Fibroblast of upper back skin (primary cell): Measurements from ENCODE around the gene PIGR.
A peak's percentile ranks its signal among the peaks of the same experiment; 100 is the strongest.

Experiments
- DNase-seq: peaks from one replicate; pipeline ENCODE4 v3.0.0-alpha.2; 2013

The PIGR gene

DNA sequence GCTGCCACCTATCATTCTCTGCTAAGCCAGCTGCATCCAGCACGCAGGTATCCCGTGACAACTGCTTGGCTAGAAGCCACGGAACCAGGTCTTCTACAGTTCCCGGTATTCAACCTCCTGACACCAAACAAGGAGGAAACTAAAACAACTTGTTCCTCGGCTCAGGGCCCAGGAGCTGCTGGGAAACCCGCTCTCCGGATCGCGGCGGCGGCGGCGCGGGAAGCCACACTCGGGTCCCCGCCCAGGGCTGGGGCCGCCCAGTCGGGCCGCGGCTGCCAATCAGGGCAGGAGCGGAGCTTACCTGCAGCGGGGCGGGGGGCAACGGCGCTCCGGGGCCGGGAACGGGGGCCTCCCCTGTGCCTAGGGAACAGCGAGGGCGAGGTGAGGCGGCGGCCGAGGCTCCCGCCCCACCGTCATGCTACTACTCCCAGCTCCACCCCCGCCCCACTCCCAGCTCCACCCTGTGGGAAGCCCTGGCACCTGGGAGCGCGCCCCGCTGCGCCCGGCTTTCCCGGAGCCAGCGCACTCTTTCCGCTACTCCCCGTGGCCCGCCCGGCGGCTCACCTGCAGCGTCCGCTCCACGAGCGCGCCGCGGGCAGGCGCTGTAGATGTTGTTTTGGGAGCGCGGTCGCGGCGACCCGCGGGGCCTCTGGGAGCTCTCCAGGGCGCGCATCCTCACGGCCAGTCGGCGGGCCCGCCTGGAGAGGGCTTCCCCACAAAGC is 36.9 kb downstream of the PIGR start:
- DNase-seq = no peak

GRCh38 chr1:206908038-206908437 is 38.2 kb downstream of the PIGR start:
- no peak for DNase-seq

DNA sequence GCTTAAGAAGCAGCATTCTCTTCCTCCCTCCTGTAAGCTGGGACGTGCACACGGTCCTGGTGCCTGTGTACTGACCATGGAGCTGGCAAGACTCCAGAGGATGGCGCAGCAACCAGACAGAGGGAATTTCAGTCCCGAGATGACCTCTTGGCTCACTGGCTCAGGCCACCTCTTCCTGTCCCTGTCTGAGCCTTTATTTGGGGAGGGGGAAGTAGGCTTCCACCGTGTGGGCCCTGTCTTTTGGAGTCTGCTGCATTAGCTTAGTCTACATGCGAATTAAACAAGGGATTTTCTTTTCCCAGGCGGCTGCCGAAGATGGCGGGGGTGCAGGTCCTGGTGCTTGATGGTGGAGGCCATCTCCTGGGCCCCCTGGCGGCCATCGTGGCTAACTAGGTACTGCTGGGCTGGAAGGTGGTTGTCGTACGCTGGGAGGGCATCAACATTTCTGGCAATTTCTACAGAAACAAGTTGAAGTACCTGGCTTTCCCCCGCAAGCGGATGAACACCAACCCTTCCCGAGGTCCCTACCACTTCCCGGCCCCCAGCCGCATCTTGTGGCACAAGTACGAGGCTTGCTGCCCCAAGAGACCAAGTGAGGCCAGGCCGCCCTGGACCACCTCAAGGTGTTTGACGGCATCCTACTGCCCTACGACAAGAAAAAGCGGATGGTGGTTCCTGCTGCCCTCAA is 38.8 kb downstream of the PIGR start:
- DNase-seq = no peak

DNA sequence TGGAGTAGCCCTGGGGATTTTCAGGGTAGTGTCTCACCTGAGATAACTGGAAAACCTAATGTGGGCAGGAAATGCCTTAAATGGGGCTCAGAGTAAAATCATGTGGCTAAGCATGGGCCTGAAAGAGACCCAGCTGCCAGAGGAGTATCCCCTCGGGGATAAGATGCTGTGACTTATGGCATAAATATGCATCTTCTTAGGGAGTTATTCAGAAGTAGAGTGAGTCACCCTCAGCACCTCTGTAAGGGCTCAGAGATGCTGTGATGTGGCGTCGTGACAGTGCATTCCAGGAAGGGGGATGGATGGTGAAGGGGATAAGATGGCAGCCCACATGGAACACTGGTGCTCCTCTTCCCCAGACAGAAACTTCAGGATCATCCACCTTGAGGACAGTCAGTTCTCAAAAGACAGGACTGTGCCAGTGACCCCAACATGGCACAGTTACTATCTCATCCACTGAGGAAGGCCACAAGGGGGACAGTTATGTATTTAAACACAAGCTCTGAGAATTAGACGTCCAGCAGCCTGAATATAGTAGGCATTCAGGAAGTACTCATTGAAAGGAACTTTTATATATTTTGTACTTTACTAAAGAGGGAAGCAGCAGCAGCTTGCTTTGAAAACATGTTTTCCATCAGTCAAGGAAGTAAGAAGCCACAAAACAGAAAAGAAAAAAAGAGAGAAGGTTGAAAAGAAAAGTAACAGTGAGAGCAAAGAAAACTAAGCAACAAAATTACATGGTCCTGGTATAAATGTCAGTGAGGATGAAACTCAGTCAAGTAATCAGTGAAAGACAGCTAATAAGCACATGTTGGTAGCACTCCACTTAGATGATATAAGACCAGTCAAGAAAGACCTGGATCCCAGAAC is 40.7 kb downstream of the PIGR start:
- peak; percentile 98 for DNase-seq

GRCh38 chr1:206904423-206905142 is 41.7 kb downstream of the PIGR start:
- DNase-seq = no peak

GRCh38 chr1:206903687-206904086 is 42.6 kb downstream of the PIGR start:
- peak; percentile 60 for DNase-seq

GRCh38 chr1:206902702-206903101 is 43.6 kb downstream of the PIGR start:
- DNase-seq = no peak

DNA sequence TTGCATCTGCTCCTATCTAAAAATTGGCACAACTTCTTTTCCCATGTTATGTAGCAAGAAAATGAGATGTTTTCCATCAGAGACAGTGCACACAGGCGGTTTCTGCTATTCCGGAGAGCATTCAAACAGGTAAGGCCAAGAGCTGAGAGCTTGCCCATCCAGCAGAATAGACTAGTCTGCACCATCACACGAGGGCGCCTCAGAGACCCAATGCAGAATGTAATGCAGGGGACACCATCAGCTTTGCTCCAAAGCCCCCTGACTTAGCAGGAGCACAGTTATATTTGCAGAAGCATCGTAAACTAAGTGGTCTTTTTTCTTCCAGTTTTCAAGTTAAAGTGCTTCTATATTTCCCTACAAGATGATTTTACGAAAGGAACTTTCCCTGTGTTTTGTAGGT is 44.3 kb downstream of the PIGR start:
- no peak for DNase-seq

DNA sequence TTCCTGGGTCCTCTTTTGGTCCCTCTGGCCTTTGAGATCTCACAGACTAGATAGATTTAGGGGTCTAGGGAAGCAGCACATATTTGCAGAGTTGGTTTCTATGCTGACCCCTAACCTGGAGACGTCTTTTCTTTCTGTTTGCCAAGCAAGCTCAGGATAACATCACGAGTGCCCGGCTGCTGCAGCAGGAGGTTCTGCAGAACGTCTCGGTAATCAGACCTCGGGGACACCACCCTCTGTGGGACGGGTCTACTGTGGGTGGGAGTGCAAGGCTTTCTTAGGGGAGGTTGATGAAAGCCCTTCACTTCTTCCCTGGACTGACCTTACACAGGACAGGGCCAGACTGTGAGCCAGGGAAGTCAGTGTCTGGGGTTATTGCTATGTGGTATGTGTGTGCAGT is 46.1 kb downstream of the PIGR start:
- DNase-seq = no peak

- no peak for DNase-seq
Observed at GRCh38 chr1:206899717-206900116, 46.5 kb downstream of the PIGR start.

DNA sequence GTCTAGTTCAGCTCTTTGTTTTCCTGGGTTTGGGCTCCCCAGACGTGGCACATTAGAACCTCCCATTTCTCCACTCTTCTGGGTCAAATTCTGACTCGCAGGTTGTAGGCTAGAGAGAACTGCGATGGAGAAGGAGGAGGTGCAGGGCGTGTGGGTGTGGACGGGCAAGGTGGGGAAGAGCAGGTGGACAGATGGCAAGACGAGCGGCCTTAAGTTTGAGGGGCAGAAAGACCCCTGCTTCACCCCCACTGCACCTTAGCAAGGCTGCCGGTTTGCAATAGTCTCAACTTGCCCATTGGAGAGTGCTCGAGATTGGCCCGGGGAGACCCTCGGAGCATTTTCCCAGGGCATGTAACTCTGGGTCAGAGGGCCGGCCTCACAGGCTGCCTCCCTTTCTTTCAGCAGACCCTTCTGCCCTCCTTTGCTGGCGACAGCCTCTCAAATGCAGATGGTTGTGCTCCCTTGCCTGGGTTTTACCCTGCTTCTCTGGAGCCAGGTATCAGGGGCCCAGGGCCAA is 47.3 kb downstream of the PIGR start:
- no peak for DNase-seq

DNA sequence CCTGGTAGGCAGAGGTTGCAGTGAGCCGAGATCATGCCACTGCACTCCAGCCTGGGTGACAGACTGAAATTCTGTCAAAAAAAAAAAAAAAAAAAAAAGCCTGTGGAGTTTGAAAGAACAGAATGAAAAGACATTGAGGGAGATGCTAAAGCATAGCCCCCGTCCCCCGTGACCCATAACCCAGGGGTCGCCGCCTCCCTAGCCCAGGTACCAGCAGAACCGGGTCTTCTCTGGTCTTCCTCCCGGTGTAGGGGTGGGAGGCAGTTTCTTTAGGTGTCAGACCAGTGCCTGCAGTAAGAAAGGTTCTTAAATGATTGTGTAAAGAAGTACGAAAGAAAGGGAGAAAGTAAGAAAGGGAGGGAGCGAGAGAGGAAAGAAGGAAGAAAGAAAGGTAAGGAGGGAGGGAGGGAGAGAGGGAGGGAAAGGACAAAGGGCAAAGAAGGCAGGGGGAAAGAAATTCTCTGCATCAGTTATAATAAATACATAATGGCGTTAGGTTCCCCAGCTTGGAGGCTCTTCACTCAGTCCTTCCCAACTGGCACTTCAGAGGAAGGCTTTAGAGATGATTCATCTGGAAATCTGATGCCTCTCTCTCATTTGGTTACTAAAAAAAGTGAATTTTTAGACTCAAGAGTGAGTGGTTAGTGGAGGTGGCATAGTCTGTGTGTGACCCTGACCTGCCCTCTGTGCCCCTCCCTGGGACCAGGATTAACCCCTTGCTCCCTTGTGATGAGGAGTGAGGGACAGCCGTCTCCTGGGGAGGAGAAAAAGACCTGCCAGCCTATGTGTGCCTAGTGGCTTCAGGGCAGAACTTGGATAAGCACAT is 48.0 kb downstream of the PIGR start:
- DNase-seq = peak; percentile 72

DNA sequence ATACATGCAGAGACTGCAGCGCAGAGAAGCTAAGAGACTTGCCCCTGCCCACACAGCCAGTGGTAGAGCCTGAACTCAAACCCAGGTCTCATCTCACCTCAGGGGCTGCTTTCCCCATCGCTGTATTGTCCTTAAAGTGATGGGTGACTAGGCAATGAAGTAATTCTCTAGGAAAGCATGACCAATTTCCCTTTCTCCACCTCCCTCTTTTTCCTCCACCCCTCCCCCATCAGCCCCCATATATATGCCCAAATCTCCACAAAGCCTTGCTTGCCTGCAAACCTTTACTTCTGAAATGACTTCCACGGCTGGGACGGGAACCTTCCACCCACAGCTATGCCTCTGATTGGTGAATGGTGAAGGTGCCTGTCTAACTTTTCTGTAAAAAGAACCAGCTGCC is 49.1 kb downstream of the PIGR start, which contains the start of gene IL24:
Gene IL24 (plus strand): TSS at position 269 of the 400 bp plus-strand sequence. CDS start 390 bp downstream, outside the sequence.
- DNase-seq = no peak

DNA sequence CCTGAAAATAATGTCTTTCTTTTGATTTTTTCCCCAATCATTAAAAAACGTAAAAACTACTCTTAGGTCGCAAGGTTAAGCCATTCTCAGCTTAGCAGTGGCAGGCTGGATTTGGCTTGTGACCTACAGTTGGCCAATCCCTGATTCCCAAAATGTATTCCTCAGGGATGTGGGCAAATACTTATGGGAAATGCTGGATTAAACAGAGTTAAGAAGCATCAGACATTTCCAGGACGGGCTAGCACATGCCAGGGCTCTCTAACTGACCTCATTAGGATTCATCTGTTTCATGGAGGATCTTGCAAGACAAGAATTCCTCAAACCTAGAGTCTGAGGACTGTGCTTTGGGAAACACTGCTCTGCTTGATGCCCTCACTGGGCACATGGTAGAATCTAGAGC is 50.0 kb downstream of the PIGR start:
- no peak for DNase-seq

DNA sequence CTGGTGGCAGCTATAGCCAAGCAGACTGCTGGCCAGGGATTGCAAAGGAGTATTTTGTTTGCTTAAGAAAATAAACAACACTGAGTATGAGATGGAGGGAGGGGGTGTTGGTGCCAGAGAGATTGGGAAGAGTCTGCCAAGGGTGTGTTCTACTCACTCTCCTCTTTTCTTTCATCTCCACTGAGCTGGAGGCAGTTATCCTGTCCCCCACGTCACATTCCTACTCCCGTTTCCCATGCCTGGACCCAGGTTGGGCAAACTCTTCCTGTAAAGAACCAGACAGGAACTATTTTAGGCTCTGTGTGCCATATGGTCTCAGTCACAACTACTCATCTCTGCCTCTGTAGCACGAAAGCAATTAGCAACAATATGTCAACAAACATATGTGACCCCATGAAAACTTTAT is 50.4 kb downstream of the PIGR start:
- DNase-seq = peak; percentile 39

GRCh38 chr1:206895325-206895724 is 50.9 kb downstream of the PIGR start:
- no peak for DNase-seq

DNA sequence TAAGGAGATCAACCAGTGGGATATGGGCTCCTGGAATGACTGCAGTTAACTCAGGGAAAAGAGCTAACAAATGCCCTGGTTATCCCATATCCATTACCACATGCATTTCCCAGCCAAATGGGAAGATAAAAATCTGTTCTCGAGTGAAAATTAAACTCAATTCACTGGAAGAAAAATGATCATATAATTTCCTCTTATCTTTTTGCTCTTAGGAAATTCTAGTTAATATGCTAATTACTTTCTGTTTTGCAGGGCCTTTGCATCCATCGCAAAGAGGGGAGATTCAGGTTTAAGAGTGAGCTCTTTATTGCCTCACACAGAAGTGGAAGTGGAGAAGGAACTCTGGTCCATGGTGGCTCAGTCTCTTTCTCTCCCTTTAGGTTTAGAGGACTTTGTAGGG is 52.9 kb downstream of the PIGR start:
- DNase-seq = no peak

DNA sequence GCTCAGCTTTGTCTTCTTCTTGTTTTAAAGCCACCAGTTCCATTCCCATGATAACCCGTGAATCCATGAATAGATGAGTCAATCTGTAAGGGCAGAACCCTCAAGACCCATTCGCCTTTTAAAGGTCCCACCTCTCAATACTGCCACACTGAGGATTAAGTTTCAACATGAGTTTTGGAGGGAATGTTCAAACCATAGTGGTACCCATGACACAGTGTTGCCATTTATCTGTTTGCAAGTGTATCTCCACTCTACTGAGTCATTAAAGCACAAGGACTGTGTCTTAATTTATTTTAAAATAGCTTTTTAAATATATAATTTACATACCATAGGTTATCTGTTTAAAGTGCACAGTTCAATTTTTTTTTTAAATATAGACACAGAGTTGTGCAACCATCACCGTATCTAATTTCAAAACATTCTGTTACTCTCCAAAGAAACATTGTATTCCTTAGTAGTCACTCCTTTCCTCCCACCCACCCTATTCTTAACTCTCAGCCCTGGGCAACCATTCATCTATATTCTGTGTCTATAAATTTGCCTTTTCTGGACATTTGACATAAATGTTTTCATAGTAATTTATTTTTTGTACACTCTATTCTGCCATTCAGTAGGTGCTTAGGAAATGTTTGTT is 53.8 kb downstream of the PIGR start:
- DNase-seq = peak; percentile 52

DNA sequence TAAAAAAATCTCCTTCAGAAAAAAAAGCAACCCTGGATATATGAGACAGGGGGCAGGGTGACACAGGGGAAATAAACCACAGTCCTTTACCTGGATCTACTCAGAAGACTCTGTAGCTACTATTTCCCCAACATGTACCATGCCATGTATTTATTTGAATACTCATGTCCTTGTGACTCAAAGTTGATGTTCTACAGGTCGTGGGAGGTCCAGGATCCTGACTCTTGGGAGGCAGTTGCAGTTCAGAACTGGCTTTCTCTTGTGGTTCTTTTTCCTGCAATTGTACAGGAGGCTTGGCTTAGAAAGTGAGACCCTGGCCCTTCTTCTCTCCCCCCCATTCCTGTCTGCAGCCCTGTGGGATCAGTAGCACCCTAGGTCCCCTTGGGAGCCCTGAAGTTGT is 54.9 kb downstream of the PIGR start:
- DNase-seq = no peak

GRCh38 chr1:206890125-206891060 is 55.9 kb downstream of the PIGR start:
- DNase-seq = peak; percentile 57
